Measurements from ENCODE around the gene ABHD17A. TPM values are rescaled to one million over a fixed set of nuclear protein-coding genes. Genes with fewer than 3 reads are reported as not detected.

The ABHD17A gene
- polyA plus RNA-seq, 3 donors, result 69.8 to 96.1 (median 79.0) TPM

- TF ChIP-seq CTCF (IDR thresholded peaks at IDR 0.05), result no peak
- 78% methylated on average over 37 of the region's 37 CpGs for WGBS (ENCODE audit: insufficient coverage)
- H3K9me3 ChIP-seq (replicated peaks in 1 of 2; ENCODE audit: control insufficient read depth in 1 of 2, insufficient read depth in 1 of 2, low read length in 2 of 2), result no peaks in the 10 kb centered on the region
- peaks cover 77% of the 10 kb centered on the region for H4K20me1 ChIP-seq (ENCODE audit: insufficient read depth, low read length)
- H3K27ac Mint-ChIP-seq, result peak overlapping the region; percentile 86 to 95 (median 92)
- H3K36me3 ChIP-seq (replicated peaks in 1 of 2; ENCODE audit: control insufficient read depth in 1 of 2, insufficient read depth in 2 of 2, low read length in 2 of 2), result peaks cover 0 to 2% of the 10 kb centered on the region in 2 donors
- H3K9ac ChIP-seq (ENCODE audit: insufficient read depth, low read length, poor library complexity, severe bottlenecking), result peak overlapping the region; percentile 89
- H3K27me3 Mint-ChIP-seq (ENCODE audit: low read depth in 3 of 3), result peaks cover 4 to 9% (median 7%) of the 10 kb centered on the region in 3 donors
- no peak for DNase-seq
- intact Hi-C loops (cut with micrococcal nuclease), result no loop called here
- H3K27me3 ChIP-seq (ENCODE audit: control insufficient read depth in 2 of 2, insufficient read depth in 2 of 2, low read length in 2 of 2), result no peaks in the 10 kb centered on the region
- H3K4me1 Mint-ChIP-seq, result peaks cover 54% of the 10 kb centered on the region
- H3K9me3 Mint-ChIP-seq, result no peaks in the 10 kb centered on the region
- H3K4me3 ChIP-seq (replicated peaks in 1 of 3; ENCODE audit: low read depth in 2 of 3, low read length in 3 of 3), result peak overlapping the region in 2 of 3 experiments; percentile 36 to 97
- peak overlapping the region; percentile 92 for H3K4me2 ChIP-seq (replicated peaks; ENCODE audit: extremely low read depth, low read length, poor library complexity, severe bottlenecking)
- no peak overlapping the region for H2AFZ ChIP-seq (ENCODE audit: insufficient read depth, low read depth, low read length, poor library complexity, severe bottlenecking)
- peak overlapping the region; percentile 71 to 83 for H3K4me3 Mint-ChIP-seq
- peak overlapping the region; percentile 62 to 92 for H3K27ac ChIP-seq (ENCODE audit: low read depth in 1 of 2, low read length in 2 of 2)
- H3K79me2 ChIP-seq (ENCODE audit: insufficient read depth, low read length), result peaks cover 86% of the 10 kb centered on the region
- H3K4me1 ChIP-seq (ENCODE audit: control insufficient read depth in 1 of 2, insufficient read depth in 2 of 2, low read length in 2 of 2), result peaks cover 67 to 81% of the 10 kb centered on the region in 2 donors
- H3K36me3 Mint-ChIP-seq, result peaks cover 2 to 11% of the 10 kb centered on the region in 2 donors
Measured at GRCh38 chr19:1854542-1855039, 30.7 kb downstream of the ABHD17A start.

- Mint-ChIP-seq H3K36me3 (peaks cover 2 to 11% of the 10 kb centered on the region in 2 donors), H3K4me3 (no peak overlapping the region)
Measured at GRCh38 chr19:1854039-1854541, 31.2 kb downstream of the ABHD17A start.

More at GRCh38 chr19:1854039-1854541, 31.2 kb downstream of the ABHD17A start:
- Histone ChIP-seq H3K4me1 (ENCODE audit: control insufficient read depth in 1 of 2, insufficient read depth in 2 of 2, low read length in 2 of 2) (peaks cover 62 to 79% of the 10 kb centered on the region in 2 donors), H3K9ac (ENCODE audit: insufficient read depth, low read length, poor library complexity, severe bottlenecking) (no peak overlapping the region), H2AFZ (ENCODE audit: insufficient read depth, low read depth, low read length, poor library complexity, severe bottlenecking) (no peak overlapping the region), H3K79me2 (ENCODE audit: insufficient read depth, low read length) (peaks cover 81% of the 10 kb centered on the region), H3K36me3 (replicated peaks in 1 of 2; ENCODE audit: control insufficient read depth in 1 of 2, insufficient read depth in 2 of 2, low read length in 2 of 2) (peaks cover 0 to 2% of the 10 kb centered on the region in 2 donors), H3K4me2 (replicated peaks; ENCODE audit: extremely low read depth, low read length, poor library complexity, severe bottlenecking) (peak overlapping the region; percentile 92), H3K9me3 (replicated peaks in 1 of 2; ENCODE audit: control insufficient read depth in 1 of 2, insufficient read depth in 1 of 2, low read length in 2 of 2) (no peaks in the 10 kb centered on the region), H4K20me1 (ENCODE audit: insufficient read depth, low read length) (peaks cover 74% of the 10 kb centered on the region), H3K4me3 (replicated peaks in 1 of 3; ENCODE audit: low read depth in 2 of 3, low read length in 3 of 3) (peak overlapping the region in 1 of 3 experiments; percentile 97), H3K27me3 (ENCODE audit: control insufficient read depth in 2 of 2, insufficient read depth in 2 of 2, low read length in 2 of 2) (no peaks in the 10 kb centered on the region), H3K27ac (ENCODE audit: low read depth in 1 of 2, low read length in 2 of 2) (no peak overlapping the region)
- intact Hi-C loops (cut with micrococcal nuclease), result no loop called here
- Mint-ChIP-seq H3K4me1 (peaks cover 49% of the 10 kb centered on the region), H3K9me3 (no peaks in the 10 kb centered on the region), H3K27ac (peak overlapping the region in 2 of 7 donors; percentile 92 to 94), H3K27me3 (ENCODE audit: low read depth in 3 of 3) (peaks cover 2 to 9% (median 7%) of the 10 kb centered on the region in 3 donors)
- no peak for DNase-seq
- WGBS (ENCODE audit: insufficient coverage), result 67% methylated on average over 6 of the region's 16 CpGs
- no peak for TF ChIP-seq CTCF (IDR thresholded peaks at IDR 0.05)

Data from CD14-positive monocyte (primary cell).